HG02759 (cell line): ENCODE results near the gene CCDC93.

Source experiments
- ATAC-seq: cut with Tn5 transposase; IDR thresholded peaks from one replicate; pipeline ENCODE4 v1.9.1; 2021; ENCODE audit warnings: mild to moderate bottlenecking, moderate library complexity; ENCODE audit not compliant: unreplicated experiment

CCDC93 gene

DNA sequence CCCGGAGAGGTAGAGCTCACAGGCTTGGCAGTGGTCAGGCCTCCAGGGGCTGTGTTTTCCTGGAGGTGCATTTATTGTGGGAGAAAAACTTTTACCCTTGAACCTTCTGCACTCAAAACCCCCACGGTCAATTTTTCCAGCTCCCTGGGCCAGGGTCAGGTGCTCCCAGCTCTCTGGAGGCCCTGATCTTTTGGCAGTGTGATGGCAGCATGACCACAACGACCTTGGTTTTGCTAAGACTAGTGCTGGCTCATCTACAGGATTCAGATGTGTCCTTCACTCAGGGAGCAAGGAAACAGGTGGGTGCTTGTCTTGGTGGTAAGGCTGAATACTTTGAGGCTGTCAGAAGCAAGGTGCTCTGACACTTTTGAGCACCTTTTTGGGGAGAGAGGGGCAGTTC, 92.3 kb downstream of the CCDC93 start:
- no peak for ATAC-seq

- ATAC-seq: no peak
Measured at GRCh38 chr2:117918608-117919007, 95.3 kb downstream of the CCDC93 start.

DNA sequence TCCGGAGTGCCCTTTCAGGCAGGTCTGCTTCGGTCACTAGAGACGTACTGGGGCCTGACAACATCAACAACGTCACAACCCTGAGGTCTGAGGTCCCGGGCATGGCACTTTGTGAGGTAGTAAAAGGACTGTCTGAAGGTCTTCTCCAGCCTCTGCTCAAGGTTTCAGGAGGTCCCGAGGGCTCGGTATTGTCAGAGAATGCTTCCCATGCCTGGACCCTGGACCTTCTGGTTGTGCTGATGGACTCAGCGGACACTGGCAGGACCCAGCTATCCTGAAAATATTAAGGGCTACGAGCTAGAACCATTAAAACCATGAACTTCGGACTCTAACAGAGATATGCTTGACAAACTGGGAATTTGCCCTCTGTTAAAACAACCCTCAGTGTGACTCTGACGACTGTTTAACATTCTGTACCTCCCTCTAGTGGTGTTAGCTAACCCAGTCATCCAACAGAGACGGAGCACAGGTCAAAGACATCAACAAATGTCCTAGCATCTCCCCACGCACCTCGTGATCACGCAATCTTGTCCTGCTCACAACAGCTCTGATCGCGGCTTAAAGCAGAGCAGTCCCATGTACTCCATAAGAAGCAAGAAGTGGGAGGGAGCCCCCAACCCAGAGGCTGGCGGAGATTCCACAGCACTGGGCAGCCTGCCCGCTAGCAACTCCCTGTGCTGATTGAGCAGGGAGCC, 96.5 kb downstream of the CCDC93 start:
- no peak for ATAC-seq

- no peak for ATAC-seq
Measured at GRCh38 chr2:117902933-117903332, 110.9 kb downstream of the CCDC93 start.

GRCh38 chr2:117888897-117889296, 125.0 kb downstream of the CCDC93 start:
- no peak for ATAC-seq

- no peak for ATAC-seq
Measured at GRCh38 chr2:117885308-117885707, 128.6 kb downstream of the CCDC93 start.

- no peak for ATAC-seq
Measured at GRCh38 chr2:117879003-117879402, 134.9 kb downstream of the CCDC93 start.

DNA sequence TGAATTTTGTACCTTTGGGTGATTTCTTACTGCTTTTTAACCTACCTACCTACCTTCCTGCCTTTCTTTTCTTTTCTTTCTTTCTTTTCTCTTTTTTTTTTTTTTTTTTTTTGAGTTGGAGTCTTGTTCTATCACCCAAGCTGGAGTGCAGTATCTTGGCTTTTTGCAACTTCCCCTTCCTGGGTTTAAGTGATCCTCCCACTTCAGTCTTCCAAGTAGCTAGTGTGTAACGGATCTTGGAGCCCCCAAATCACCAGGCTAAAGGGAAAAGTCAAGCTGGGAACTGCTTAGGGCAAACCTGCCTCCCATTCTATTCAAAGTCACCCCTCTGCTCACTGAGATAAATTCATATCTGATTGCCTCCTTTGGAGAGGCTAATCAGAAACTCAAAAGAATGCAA, 138.1 kb downstream of the CCDC93 start:
- ATAC-seq: no peak
